ENCODE results near the gene ATRNL1.
"Not testable (repeated sequence)": the region's sequence is repeated elsewhere in the genome, so short reads cannot be mapped to it uniquely, and the experiment has no call there.

The ATRNL1 gene

GRCh38 chr10:115384665-115385064 lies 291.5 kb downstream of the ATRNL1 start:
- DNase-seq (ENCODE audit: low spot score) = no peak
- no peak for TF ChIP-seq CTCF (conservative IDR thresholded peaks at IDR 0.05; ENCODE audit: low read depth)
- H3K27ac ChIP-seq = no peak overlapping the region
- CTCF ChIA-PET = interaction anchor here (0.5 kb wide), 1 partner anchor 902 kb away, joined by 3 read pairs; no protein-coding TSS in a partner anchor
- POLR2A ChIA-PET (ENCODE audit: low non-redundant PET) = no interaction called here

- no peak for TF ChIP-seq CTCF (conservative IDR thresholded peaks at IDR 0.05; ENCODE audit: low read depth)
- ChIA-PET POLR2A (ENCODE audit: low non-redundant PET) (no interaction called here), CTCF (no interaction called here)
- DNase-seq (ENCODE audit: low spot score) = no peak
- no peak overlapping the region for H3K27ac ChIP-seq
These were observed 297.4 kb downstream of the ATRNL1 start for GRCh38 chr10:115390607-115391006.

GRCh38 chr10:115398026-115398425 lies 304.9 kb downstream of the ATRNL1 start:
- ChIA-PET POLR2A (ENCODE audit: low non-redundant PET) (no interaction called here), CTCF (interaction anchor here (0.5 to 0.7 kb wide), 2 partner anchors 351 to 813 kb away, joined by 3 to 4 read pairs; no protein-coding TSS in a partner anchor)
- no peak for TF ChIP-seq CTCF (conservative IDR thresholded peaks at IDR 0.05; ENCODE audit: low read depth)
- no peak for DNase-seq (ENCODE audit: low spot score)
- H3K27ac ChIP-seq = no peak overlapping the region

- TF ChIP-seq CTCF (conservative IDR thresholded peaks at IDR 0.05; ENCODE audit: low read depth) = no peak
- no peak overlapping the region for H3K27ac ChIP-seq
- ChIA-PET POLR2A (ENCODE audit: low non-redundant PET) (no interaction called here), CTCF (interaction anchor here (0.6 kb wide), 1 partner anchor 92 kb away, joined by 3 read pairs; no protein-coding TSS in a partner anchor)
- peak; percentile 70 for DNase-seq (ENCODE audit: low spot score)
These were observed 309.5 kb downstream of the ATRNL1 start for GRCh38 chr10:115402699-115403098.

DNA sequence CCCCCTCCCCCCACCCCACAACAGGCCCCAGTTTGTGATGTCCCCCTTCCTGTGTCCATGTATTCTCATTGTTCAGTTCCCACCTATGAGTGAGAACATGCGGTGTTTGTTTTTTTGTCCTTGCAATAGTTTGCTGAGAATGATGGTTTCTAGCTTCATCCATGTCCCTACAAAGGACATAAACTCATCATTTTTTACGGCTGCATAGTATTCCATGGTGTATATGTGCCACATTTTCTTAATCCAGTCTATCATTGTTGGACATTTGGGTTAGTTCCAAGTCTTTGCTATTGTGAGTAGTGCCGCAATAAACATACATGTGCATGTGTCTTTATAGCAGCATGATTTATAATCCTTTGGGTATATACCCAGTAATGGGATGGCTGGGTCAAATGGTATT lies 312.7 kb downstream of the ATRNL1 start:
- H3K27ac ChIP-seq; POLR2A ChIA-PET (ENCODE audit: low non-redundant PET); CTCF ChIA-PET; DNase-seq (ENCODE audit: low spot score): not testable (repeated sequence)

- POLR2A ChIA-PET (ENCODE audit: low non-redundant PET) = no interaction called here
- TF ChIP-seq CTCF (conservative IDR thresholded peaks at IDR 0.05; ENCODE audit: low read depth) = no peak
- CTCF ChIA-PET = no interaction called here
- no peak for DNase-seq (ENCODE audit: low spot score)
- no peak overlapping the region for H3K27ac ChIP-seq
These were observed 316.2 kb downstream of the ATRNL1 start for GRCh38 chr10:115409347-115409746.

DNA sequence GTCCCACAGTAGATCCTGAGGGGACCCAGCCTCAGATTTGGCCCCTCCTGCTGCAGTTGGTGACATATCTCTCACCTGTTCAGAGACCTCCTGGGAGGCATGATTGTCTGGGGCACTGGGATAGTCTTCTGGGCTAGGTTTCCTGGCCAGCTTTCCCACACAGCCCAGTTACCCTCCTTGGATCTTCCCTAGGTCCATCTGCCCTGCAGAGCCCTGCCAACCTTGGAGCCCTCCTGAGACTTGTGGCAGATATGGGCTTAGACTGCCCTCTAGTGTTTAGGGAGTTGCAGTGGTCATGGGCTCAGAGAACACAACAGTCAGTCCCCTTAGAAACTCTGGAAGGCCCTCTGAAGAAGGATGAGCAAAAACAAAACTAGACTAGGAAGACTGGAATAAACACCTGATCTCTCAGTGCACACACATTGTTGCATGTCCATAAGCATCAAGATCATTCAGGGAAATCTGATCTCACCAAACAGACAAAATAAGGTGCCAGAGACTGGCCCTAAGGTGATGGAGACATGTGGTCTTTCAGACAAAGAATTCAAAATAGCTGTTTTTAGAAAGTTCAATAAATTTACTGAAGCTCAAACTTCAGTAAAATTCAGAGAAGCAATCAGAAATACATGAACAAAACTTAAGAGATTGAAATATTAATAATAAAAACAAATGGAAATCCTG lies 324.6 kb downstream of the ATRNL1 start:
- DNase-seq (ENCODE audit: low spot score) = peak; percentile 47
- CTCF ChIA-PET = interaction anchor here (0.6 to 0.9 kb wide), 2 partner anchors 202 to 731 kb away, joined by 3 read pairs; no protein-coding TSS in a partner anchor
- TF ChIP-seq CTCF (conservative IDR thresholded peaks at IDR 0.05; ENCODE audit: low read depth) = peak; percentile 59
- POLR2A ChIA-PET (ENCODE audit: low non-redundant PET) = no interaction called here
- no peak overlapping the region for H3K27ac ChIP-seq

Measured in RWPE1 (cell line).